GM18517 (cell line): ENCODE data around the gene UBR2.
"Not testable (repeated sequence)": the region's sequence is repeated elsewhere in the genome, so short reads cannot be mapped to it uniquely, and the experiment has no call there.

Experiments
- ATAC-seq: cut with Tn5 transposase; IDR thresholded peaks from one replicate; pipeline ENCODE4 v1.9.1; 2021; ENCODE audit warnings: mild to moderate bottlenecking, moderate library complexity; ENCODE audit not compliant: unreplicated experiment

The UBR2 gene

DNA sequence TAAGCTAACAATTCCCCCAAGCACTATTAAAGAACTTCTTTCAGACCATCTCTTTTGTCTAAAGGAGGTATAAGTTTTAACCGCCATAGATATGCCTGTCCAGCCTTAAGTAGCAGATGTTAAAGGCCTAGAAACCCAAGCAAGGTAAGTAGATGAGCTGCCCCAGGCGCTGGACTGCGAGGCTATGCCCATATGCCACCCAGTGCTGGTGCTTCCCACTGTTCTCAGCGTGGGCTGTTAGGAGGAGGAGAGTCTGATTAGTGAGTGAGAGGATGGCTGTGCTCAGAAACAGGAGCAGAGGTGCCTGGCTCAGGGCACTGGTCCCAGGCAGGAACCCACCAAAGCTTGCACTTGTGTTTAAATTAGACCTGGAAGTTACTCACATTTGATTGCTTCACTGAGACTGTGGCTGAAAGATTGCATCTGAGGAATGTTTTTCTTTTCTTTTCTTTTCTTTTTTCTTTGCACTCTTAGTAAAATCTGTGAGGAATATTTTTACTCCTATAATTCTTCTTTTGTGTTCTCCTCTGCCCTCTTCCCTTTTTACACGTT, 126.4 kb downstream of the UBR2 start:
- ATAC-seq = no peak

DNA sequence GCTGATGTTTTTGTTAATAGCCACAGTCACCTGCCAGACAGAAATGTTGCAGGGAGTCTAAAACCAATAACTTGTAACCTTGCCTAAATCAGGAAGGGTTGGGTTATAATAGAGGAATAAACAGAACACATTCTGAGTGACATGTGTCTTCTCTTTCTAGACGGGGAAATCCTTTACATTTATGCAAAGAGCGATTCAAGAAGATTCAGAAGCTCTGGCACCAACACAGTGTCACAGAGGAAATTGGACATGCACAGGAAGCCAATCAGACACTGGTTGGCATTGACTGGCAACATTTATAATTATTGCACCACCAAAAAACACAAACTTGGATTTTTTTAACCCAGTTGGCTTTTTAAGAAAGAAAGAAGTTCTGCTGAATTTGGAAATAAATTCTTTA, 127.0 kb downstream of the UBR2 start:
- ATAC-seq = no peak

- ATAC-seq = no peak
These were observed 128.5 kb downstream of the UBR2 start for GRCh38 chr6:42692137-42692911.

GRCh38 chr6:42693725-42694323, 130.0 kb downstream of the UBR2 start:
- ATAC-seq = no peak

DNA sequence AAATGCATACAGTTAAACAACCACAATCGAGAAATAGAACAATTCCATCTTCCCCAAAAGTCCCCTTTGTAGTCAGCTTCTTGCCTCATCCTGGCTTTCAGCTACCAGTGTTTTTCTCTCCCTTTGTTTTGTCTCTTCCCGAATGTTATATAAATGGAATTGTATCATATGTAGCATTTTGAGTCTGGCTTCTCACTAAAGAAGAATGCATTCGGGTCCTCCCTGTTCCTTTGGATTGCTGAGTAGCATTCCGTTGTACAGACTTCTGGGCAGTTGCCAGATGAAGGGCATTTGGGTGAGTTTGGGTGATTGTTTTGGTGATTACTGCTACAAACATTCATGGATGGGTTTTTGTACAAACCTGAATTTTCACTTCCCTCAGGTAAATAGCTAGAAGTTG, 130.8 kb downstream of the UBR2 start:
- ATAC-seq = no peak

DNA sequence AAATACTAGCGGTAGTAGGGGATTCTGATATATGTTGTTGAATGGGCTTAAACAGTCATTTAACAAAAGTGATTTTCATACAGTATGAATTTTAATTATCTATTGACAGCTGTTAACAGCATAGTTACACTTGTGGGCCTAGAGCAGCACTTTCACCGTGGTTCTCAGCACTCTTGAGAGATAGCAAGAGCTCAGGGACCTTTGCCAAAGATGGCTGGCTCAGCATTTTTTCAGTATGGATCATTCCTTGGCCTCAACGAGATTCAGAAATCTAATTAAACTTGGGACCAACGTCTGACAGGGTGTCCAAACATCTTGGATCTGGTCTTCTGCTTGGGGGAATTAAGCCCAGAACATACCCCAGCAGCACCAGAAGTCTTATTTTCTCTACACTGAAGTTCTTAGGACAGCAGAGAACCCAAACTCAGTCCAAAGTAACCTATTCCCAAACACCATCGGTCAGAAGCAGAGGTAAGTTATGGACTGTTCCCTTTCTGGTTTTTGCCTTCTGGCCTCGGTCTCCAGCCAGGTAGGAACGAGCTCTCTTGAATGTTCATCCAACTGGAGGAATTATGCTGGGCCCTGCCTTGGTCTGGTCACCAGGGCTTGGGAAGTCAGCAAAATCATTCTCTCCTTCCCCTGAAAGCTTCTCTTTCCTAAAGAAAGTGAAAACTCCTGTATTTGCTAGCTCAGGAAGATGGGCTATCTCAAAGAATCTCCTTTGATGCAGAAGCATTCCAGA, 132.9 kb downstream of the UBR2 start:
- ATAC-seq = no peak

- no peak for ATAC-seq
These were observed 133.4 kb downstream of the UBR2 start for GRCh38 chr6:42697268-42697655.

- ATAC-seq = no peak
These were observed 134.4 kb downstream of the UBR2 start for GRCh38 chr6:42698217-42698616.

- ATAC-seq = no peak
These were observed 138.4 kb downstream of the UBR2 start for GRCh38 chr6:42702200-42702599.

GRCh38 chr6:42702786-42703185, 139.0 kb downstream of the UBR2 start:
- not testable (repeated sequence) for ATAC-seq

GRCh38 chr6:42704251-42704936, 140.6 kb downstream of the UBR2 start:
- ATAC-seq = no peak

DNA sequence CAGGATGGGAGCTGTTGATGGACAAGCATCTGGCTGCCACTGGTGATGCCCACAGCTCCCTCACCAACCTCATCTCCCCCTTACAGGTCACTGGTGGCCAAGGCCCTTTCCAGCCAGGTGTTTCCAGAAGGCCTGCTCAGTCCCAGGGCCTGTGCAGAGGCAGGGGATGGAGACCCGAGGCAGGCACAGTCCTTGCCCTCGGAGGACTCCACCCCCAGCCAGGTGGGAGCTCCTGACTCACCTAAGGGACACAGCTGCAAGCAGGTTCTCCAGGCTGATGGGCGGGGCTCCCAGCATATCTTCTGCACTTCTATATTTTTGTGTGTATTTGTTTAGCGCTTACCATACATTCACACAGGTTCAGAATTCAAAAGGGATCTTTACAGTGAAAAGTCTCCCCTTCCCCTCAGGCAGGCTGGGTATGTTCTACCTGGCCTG, 141.1 kb downstream of the UBR2 start:
- ATAC-seq = no peak

- ATAC-seq = no peak
These were observed 143.8 kb downstream of the UBR2 start for GRCh38 chr6:42707595-42707994.

- no peak for ATAC-seq
These were observed 144.3 kb downstream of the UBR2 start for GRCh38 chr6:42708096-42708495.

GRCh38 chr6:42709871-42710270, 146.0 kb downstream of the UBR2 start:
- no peak for ATAC-seq

GRCh38 chr6:42710316-42710715, 146.5 kb downstream of the UBR2 start:
- no peak for ATAC-seq

GRCh38 chr6:42711930-42712329, 148.1 kb downstream of the UBR2 start:
- ATAC-seq = no peak

- ATAC-seq = no peak
These were observed 150.4 kb downstream of the UBR2 start for GRCh38 chr6:42714098-42714761.

- ATAC-seq = no peak
These were observed 152.0 kb downstream of the UBR2 start for GRCh38 chr6:42715871-42716270.

DNA sequence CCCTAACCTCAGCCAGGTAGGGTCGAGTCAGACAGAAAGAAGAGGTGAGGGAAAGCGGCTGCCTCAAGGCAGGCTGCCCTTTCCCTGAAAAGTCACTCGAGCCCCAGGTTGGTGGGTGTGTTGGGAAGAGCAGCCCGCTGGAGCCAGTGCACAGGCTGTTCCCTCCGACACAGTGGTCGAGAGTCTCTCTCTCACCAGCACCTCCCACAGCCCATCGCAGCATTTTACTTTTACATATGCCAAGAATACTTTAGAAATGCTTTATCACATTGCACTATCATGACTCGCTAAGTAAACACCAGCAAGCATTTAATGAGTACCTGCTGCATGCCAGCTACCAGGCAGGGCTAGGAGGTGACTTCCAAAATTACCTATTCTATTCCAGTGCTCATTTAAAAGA, 156.9 kb downstream of the UBR2 start:
- ATAC-seq = no peak

- ATAC-seq = no peak
These were observed 158.7 kb downstream of the UBR2 start, which contains the start of gene PRPH2 for GRCh38 chr6:42722497-42722896. Gene PRPH2, minus strand, starts transcription at chr6:42722597. Its CDS starts 263 bp downstream, at chr6:42722334.
